ENCODE data around the gene NEIL3.

Gene NEIL3

GRCh38 chr4:177282284-177282835 is 27.3 kb upstream of the NEIL3 start:
- DNase-seq (ENCODE audit: extremely low read depth, insufficient read length): no peak

GRCh38 chr4:177283167-177283566 is 26.5 kb upstream of the NEIL3 start:
- Histone ChIP-seq H3K4me3 (replicated peaks; ENCODE audit: low read depth, low read length) (no peak overlapping the region), H3K27me3 (replicated peaks; ENCODE audit: control insufficient read depth, insufficient read depth, low read length) (no peaks in the 10 kb centered on the region), H3K36me3 (ENCODE audit: control insufficient read depth, insufficient read depth, low read length) (no peaks in the 10 kb centered on the region)
- no peak for TF ChIP-seq CTCF (IDR thresholded peaks at IDR 0.05; ENCODE audit: insufficient read depth, low read length, poor library complexity, severe bottlenecking)
- DNase-seq (ENCODE audit: extremely low read depth, insufficient read length): no peak

More at GRCh38 chr4:177282284-177282835, 27.3 kb upstream of the NEIL3 start:
- Histone ChIP-seq H3K36me3 (ENCODE audit: control insufficient read depth, insufficient read depth, low read length) (no peaks in the 10 kb centered on the region), H3K27me3 (replicated peaks; ENCODE audit: control insufficient read depth, insufficient read depth, low read length) (no peaks in the 10 kb centered on the region), H3K4me3 (replicated peaks; ENCODE audit: low read depth, low read length) (no peak overlapping the region)
- no peak for TF ChIP-seq CTCF (IDR thresholded peaks at IDR 0.05; ENCODE audit: insufficient read depth, low read length, poor library complexity, severe bottlenecking)

GRCh38 chr4:177285953-177286352 is 23.7 kb upstream of the NEIL3 start:
- DNase-seq (ENCODE audit: extremely low read depth, insufficient read length): no peak
- Histone ChIP-seq H3K36me3 (ENCODE audit: control insufficient read depth, insufficient read depth, low read length) (no peaks in the 10 kb centered on the region), H3K4me3 (replicated peaks; ENCODE audit: low read depth, low read length) (no peak overlapping the region), H3K27me3 (replicated peaks; ENCODE audit: control insufficient read depth, insufficient read depth, low read length) (no peaks in the 10 kb centered on the region)
- no peak for TF ChIP-seq CTCF (IDR thresholded peaks at IDR 0.05; ENCODE audit: insufficient read depth, low read length, poor library complexity, severe bottlenecking)

GRCh38 chr4:177287255-177287654 is 22.4 kb upstream of the NEIL3 start:
- Histone ChIP-seq H3K36me3 (ENCODE audit: control insufficient read depth, insufficient read depth, low read length) (no peaks in the 10 kb centered on the region), H3K4me3 (replicated peaks; ENCODE audit: low read depth, low read length) (no peak overlapping the region), H3K27me3 (replicated peaks; ENCODE audit: control insufficient read depth, insufficient read depth, low read length) (no peaks in the 10 kb centered on the region)
- no peak for TF ChIP-seq CTCF (IDR thresholded peaks at IDR 0.05; ENCODE audit: insufficient read depth, low read length, poor library complexity, severe bottlenecking)
- DNase-seq (ENCODE audit: extremely low read depth, insufficient read length): no peak

- H3K4me3 ChIP-seq (replicated peaks; ENCODE audit: low read depth, low read length): no peak overlapping the region
- no peak for TF ChIP-seq CTCF (IDR thresholded peaks at IDR 0.05; ENCODE audit: insufficient read depth, low read length, poor library complexity, severe bottlenecking)
- no peaks in the 10 kb centered on the region for H3K27me3 ChIP-seq (replicated peaks; ENCODE audit: control insufficient read depth, insufficient read depth, low read length)
- H3K36me3 ChIP-seq (ENCODE audit: control insufficient read depth, insufficient read depth, low read length): no peaks in the 10 kb centered on the region
- no peak for DNase-seq (ENCODE audit: extremely low read depth, insufficient read length)
Measured at GRCh38 chr4:177288335-177288734, 21.3 kb upstream of the NEIL3 start.

GRCh38 chr4:177290780-177291179 is 18.9 kb upstream of the NEIL3 start:
- H3K27me3 ChIP-seq (replicated peaks; ENCODE audit: control insufficient read depth, insufficient read depth, low read length): no peaks in the 10 kb centered on the region
- H3K4me3 ChIP-seq (replicated peaks; ENCODE audit: low read depth, low read length): no peak overlapping the region
- no peaks in the 10 kb centered on the region for H3K36me3 ChIP-seq (ENCODE audit: control insufficient read depth, insufficient read depth, low read length)
- DNase-seq (ENCODE audit: extremely low read depth, insufficient read length): no peak
- no peak for TF ChIP-seq CTCF (IDR thresholded peaks at IDR 0.05; ENCODE audit: insufficient read depth, low read length, poor library complexity, severe bottlenecking)
